Fibroblast of villous mesenchyme (primary cell): Measurements from ENCODE around the gene VWF. TPM values are rescaled to one million over a fixed set of nuclear protein-coding genes. Genes with fewer than 3 reads are reported as not detected.

Source experiments
- DNase-seq: peaks from one replicate; pipeline ENCODE4 v3.0.0-alpha.2; 2010; ENCODE audit warnings: low read depth
- H3K4me3 ChIP-seq: 2 replicates; pipeline ENCODE4 v1.5.1; 2011; ENCODE audit warnings: low read depth, mild to moderate bottlenecking, low read length
- total RNA-seq: library from RNA; depleted of rRNA; stranded (reverse); fragments of >200 nt; gene quantifications from 2 replicates; pipeline ENCODE4 v1.2.3, GENCODE V29; 2012
- TF ChIP-seq, protein P1 (sequence below): IDR thresholded peaks from 2 replicates; pipeline ENCODE4 v1.5.1; 2012; ENCODE audit warnings: low read depth, mild to moderate bottlenecking, low read length; ENCODE audit not compliant: insufficient read depth

Gene VWF
- total RNA-seq, 1 donor = under 0.01 TPM

DNA sequence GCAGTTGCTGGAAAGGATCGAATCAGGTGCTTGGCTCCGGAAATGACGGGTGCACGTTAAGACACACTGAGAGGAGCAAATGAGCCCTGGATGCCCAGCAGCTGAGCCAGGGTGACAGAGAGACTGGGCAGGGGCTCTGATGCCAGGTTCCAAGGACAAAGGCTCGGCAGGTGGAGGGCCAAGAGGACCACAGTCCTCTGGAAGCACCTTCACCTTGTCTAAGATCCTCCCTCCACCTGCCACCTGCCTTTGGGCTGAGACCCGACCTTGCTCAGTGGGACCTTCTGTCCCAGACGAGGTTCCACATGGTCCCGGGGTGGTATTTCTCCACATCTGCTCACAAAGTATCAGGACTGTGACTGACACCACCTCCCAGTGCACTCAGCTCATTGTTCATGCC is 180.4 kb downstream of the VWF start:
- TF ChIP-seq, protein P1, sequence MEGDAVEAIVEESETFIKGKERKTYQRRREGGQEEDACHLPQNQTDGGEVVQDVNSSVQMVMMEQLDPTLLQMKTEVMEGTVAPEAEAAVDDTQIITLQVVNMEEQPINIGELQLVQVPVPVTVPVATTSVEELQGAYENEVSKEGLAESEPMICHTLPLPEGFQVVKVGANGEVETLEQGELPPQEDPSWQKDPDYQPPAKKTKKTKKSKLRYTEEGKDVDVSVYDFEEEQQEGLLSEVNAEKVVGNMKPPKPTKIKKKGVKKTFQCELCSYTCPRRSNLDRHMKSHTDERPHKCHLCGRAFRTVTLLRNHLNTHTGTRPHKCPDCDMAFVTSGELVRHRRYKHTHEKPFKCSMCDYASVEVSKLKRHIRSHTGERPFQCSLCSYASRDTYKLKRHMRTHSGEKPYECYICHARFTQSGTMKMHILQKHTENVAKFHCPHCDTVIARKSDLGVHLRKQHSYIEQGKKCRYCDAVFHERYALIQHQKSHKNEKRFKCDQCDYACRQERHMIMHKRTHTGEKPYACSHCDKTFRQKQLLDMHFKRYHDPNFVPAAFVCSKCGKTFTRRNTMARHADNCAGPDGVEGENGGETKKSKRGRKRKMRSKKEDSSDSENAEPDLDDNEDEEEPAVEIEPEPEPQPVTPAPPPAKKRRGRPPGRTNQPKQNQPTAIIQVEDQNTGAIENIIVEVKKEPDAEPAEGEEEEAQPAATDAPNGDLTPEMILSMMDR = no peak
- no peak for DNase-seq
- no peak overlapping the region for H3K4me3 ChIP-seq

GRCh38 chr12:5941907-5942306 is 182.6 kb downstream of the VWF start:
- no peak for DNase-seq
- TF ChIP-seq, protein P1 = no peak
- no peak overlapping the region for H3K4me3 ChIP-seq

GRCh38 chr12:5927732-5928516 is 196.5 kb downstream of the VWF start:
- H3K4me3 ChIP-seq = no peak overlapping the region
- no peak for DNase-seq
- TF ChIP-seq, protein P1 = no peak

DNA sequence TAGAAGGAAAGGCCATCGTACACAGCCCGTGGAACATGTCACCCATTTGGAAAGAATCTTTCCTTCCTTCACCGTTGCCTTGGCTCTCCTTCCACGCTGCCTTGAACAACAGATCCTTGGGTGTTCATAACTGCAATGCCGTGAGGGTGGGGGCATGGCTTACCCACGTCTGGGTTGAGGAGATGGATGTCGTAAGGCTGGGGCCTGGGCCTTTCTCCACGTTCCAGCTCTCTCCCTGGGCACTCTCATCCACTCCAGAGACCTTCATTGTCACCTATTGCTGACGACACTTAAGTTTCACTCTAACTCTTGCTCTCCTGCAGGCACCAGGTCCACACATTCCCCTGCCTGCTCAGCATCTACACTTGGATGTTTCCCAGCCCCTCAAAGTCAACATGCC is 198.8 kb downstream of the VWF start:
- TF ChIP-seq, protein P1 = no peak
- no peak for DNase-seq
- no peak overlapping the region for H3K4me3 ChIP-seq

DNA sequence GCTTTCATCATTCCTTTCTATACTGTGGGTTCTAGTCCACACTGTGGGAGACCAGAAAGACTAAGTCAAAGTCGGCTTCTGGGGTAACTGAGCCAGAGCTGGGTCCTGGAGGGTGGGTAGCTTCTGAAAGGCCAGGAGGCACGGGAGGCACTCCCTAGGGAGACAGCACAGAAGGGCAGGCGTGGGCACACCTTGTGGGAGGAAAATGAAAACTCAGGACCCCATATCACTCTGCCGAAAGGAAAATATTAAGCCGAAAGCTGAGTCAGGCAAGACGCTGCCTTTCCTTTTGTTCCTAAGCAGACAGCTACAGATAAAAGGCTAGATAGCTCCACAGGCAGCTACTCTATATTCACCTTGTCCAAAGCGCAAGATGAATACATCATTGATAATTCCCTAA is 200.1 kb downstream of the VWF start:
- DNase-seq = no peak
- TF ChIP-seq, protein P1 = no peak
- H3K4me3 ChIP-seq = no peak overlapping the region

GRCh38 chr12:5923751-5924150 is 200.7 kb downstream of the VWF start:
- no peak for DNase-seq
- H3K4me3 ChIP-seq = no peak overlapping the region
- TF ChIP-seq, protein P1 = no peak

GRCh38 chr12:5923043-5923605 is 201.3 kb downstream of the VWF start:
- TF ChIP-seq, protein P1 = no peak
- no peak for DNase-seq
- no peak overlapping the region for H3K4me3 ChIP-seq
